MM.1S (cell line): ENCODE data around the gene AFF4.

Source experiments
- DNase-seq: peaks from one replicate; pipeline ENCODE4 v3.0.0-alpha.2; 2015
- H2AFZ ChIP-seq: fragments of 300-600 bp; sonication (generic); 2 replicates; pipeline ENCODE4 v1.6.0; 2016; ENCODE audit warnings: antibody characterized with exemption, low read length
- H3F3A ChIP-seq: fragments of 300-600 bp; sonication (generic); 2 replicates; pipeline ENCODE4 v1.6.1; 2016; ENCODE audit warnings: mild to moderate bottlenecking, antibody characterized with exemption, low read length, moderate library complexity, mixed read lengths; ENCODE audit not compliant: insufficient read depth
- H3K27ac ChIP-seq: fragments of 300-600 bp; sonication (generic); 2 replicates; pipeline ENCODE4 v1.5.1; 2016; ENCODE audit warnings: mild to moderate bottlenecking, low read length
- H3K27me3 ChIP-seq: fragments of 300-600 bp; sonication (generic); replicated peaks from 2 replicates; pipeline ENCODE4 v1.6.0; 2016; ENCODE audit warnings: low read length; ENCODE audit not compliant: insufficient read depth
- H3K36me3 ChIP-seq: fragments of 300-600 bp; sonication (generic); replicated peaks from 2 replicates; pipeline ENCODE4 v1.6.1; 2016; ENCODE audit warnings: mild to moderate bottlenecking, low read length, mixed read lengths; ENCODE audit not compliant: insufficient read depth
- H3K4me1 ChIP-seq: fragments of 300-600 bp; sonication (generic); 2 replicates; pipeline ENCODE4 v1.6.1; 2016; ENCODE audit warnings: low read length, mixed read lengths
- H3K4me2 ChIP-seq: fragments of 300-600 bp; sonication (generic); 2 replicates; pipeline ENCODE4 v1.6.0; 2016; ENCODE audit warnings: low read depth, low read length
- H3K4me3 ChIP-seq: fragments of 300-600 bp; sonication (generic); 2 replicates; pipeline ENCODE4 v1.5.1; 2016; ENCODE audit warnings: low read length, mixed read lengths
- H3K79me2 ChIP-seq: fragments of 300-600 bp; sonication (generic); 2 replicates; pipeline ENCODE4 v1.6.1; 2016; ENCODE audit warnings: mixed run types, low read length, mixed read lengths
- H3K9ac ChIP-seq: fragments of 300-600 bp; sonication (generic); 2 replicates; pipeline ENCODE4 v1.6.1; 2016; ENCODE audit warnings: low read length, mixed read lengths
- H3K9me2 ChIP-seq: fragments of 300-600 bp; sonication (generic); replicated peaks from 2 replicates; pipeline ENCODE4 v1.6.1; 2016; ENCODE audit warnings: mild to moderate bottlenecking, low read length, mixed read lengths; ENCODE audit not compliant: insufficient read depth
- H3K9me3 ChIP-seq: fragments of 300-600 bp; sonication (generic); replicated peaks from 2 replicates; pipeline ENCODE4 v1.6.1; 2016; ENCODE audit warnings: mild to moderate bottlenecking, low read length, mixed read lengths; ENCODE audit not compliant: insufficient read depth
- H4K20me1 ChIP-seq: fragments of 300-600 bp; sonication (generic); 2 replicates; pipeline ENCODE4 v1.6.1; 2016; ENCODE audit warnings: mild to moderate bottlenecking, low read length, moderate library complexity, mixed read lengths; ENCODE audit not compliant: insufficient read depth
- CTCF ChIP-seq: fragments of 300-600 bp; sonication (generic); IDR thresholded peaks from 2 replicates; pipeline ENCODE4 v1.5.1; 2016; ENCODE audit warnings: antibody characterized with exemption, low read length, mixed read lengths
- EZH2 ChIP-seq: fragments of 300-600 bp; sonication (generic); optimal IDR thresholded peaks from 2 replicates; pipeline ENCODE3; 2017; ENCODE audit warnings: low read depth, mild to moderate bottlenecking, antibody characterized with exemption, low read length, mixed read lengths
- EZH2phosphoT487 ChIP-seq: fragments of 300-600 bp; sonication (generic); IDR thresholded peaks from 2 replicates; pipeline ENCODE4 v1.6.1; 2018; ENCODE audit warnings: antibody characterized with exemption, low read length

AFF4 gene

GRCh38 chr5:132884548-132884947 lies 78.9 kb downstream of the AFF4 start:
- H3K9ac ChIP-seq, result no peak overlapping the region
- no peaks in the 10 kb centered on the region for H3K4me1 ChIP-seq
- H3K9me2 ChIP-seq, result no peaks in the 10 kb centered on the region
- H3K9me3 ChIP-seq, result no peaks in the 10 kb centered on the region
- no peaks in the 10 kb centered on the region for H4K20me1 ChIP-seq
- DNase-seq, result no peak
- no peak overlapping the region for H2AFZ ChIP-seq
- H3K27me3 ChIP-seq, result no peaks in the 10 kb centered on the region
- H3K4me2 ChIP-seq, result no peak overlapping the region
- no peaks in the 10 kb centered on the region for H3K79me2 ChIP-seq
- no peak overlapping the region for H3K27ac ChIP-seq
- TF ChIP-seq CTCF, result no peak
- no peak for TF ChIP-seq EZH2phosphoT487
- no peak for TF ChIP-seq EZH2
- peaks cover 12% of the 10 kb centered on the region for H3K36me3 ChIP-seq
- no peak overlapping the region for H3K4me3 ChIP-seq
- 0 out of 2 replicates have a peak, but pooled peaks cover 5% of the 10 kb centered on the region for H3F3A ChIP-seq

GRCh38 chr5:132883261-132883834 lies 80.1 kb downstream of the AFF4 start:
- Histone ChIP-seq H3K4me3 (no peak overlapping the region), H3K9me3 (no peaks in the 10 kb centered on the region), H4K20me1 (no peaks in the 10 kb centered on the region), H3K9me2 (no peaks in the 10 kb centered on the region), H3K4me1 (no peaks in the 10 kb centered on the region), H3F3A (0 out of 2 replicates have a peak, but pooled peaks cover 5% of the 10 kb centered on the region), H2AFZ (no peak overlapping the region), H3K27me3 (no peaks in the 10 kb centered on the region), H3K79me2 (no peaks in the 10 kb centered on the region), H3K36me3 (peaks cover 12% of the 10 kb centered on the region), H3K9ac (no peak overlapping the region), H3K27ac (no peak overlapping the region), H3K4me2 (no peak overlapping the region)
- peak; percentile 46 for DNase-seq
- TF ChIP-seq EZH2 (no peak), EZH2phosphoT487 (no peak), CTCF (peak; percentile 73)

- H3K79me2 ChIP-seq, result no peaks in the 10 kb centered on the region
- H3K9me2 ChIP-seq, result no peaks in the 10 kb centered on the region
- no peak for TF ChIP-seq EZH2
- TF ChIP-seq EZH2phosphoT487, result no peak
- TF ChIP-seq CTCF, result no peak
- H3K27me3 ChIP-seq, result no peaks in the 10 kb centered on the region
- no peak overlapping the region for H2AFZ ChIP-seq
- H3K9me3 ChIP-seq, result no peaks in the 10 kb centered on the region
- no peak overlapping the region for H3K4me2 ChIP-seq
- no peaks in the 10 kb centered on the region for H3K4me1 ChIP-seq
- H3F3A ChIP-seq, result no peaks in the 10 kb centered on the region
- DNase-seq, result no peak
- no peaks in the 10 kb centered on the region for H4K20me1 ChIP-seq
- H3K4me3 ChIP-seq, result no peak overlapping the region
- H3K9ac ChIP-seq, result no peak overlapping the region
- no peak overlapping the region for H3K27ac ChIP-seq
- 0 out of 2 replicates have a peak, but pooled peaks cover 6% of the 10 kb centered on the region for H3K36me3 ChIP-seq
Measured at GRCh38 chr5:132877938-132878337, 85.5 kb downstream of the AFF4 start.
